ENCODE results near the gene XRCC3.

XRCC3 gene

GRCh38 chr14:103726474-103726873, 11.2 kb upstream of the XRCC3 start:
- no peak for DNase-seq (ENCODE audit: low read depth in 2 of 2)

GRCh38 chr14:103725739-103726395, 10.6 kb upstream of the XRCC3 start:
- DNase-seq (ENCODE audit: low read depth in 2 of 2), result no peak

- DNase-seq (ENCODE audit: low read depth in 2 of 2), result no peak
These were observed 9.9 kb upstream of the XRCC3 start for GRCh38 chr14:103725001-103725682.

GRCh38 chr14:103724116-103724515, 8.9 kb upstream of the XRCC3 start:
- DNase-seq (ENCODE audit: low read depth in 2 of 2), result no peak

GRCh38 chr14:103723748-103724081, 8.5 kb upstream of the XRCC3 start:
- no peak for DNase-seq (ENCODE audit: low read depth in 2 of 2)

- no peak for DNase-seq (ENCODE audit: low read depth in 2 of 2)
These were observed 6.3 kb upstream of the XRCC3 start for GRCh38 chr14:103721334-103722120.

GRCh38 chr14:103719751-103720150, 4.5 kb upstream of the XRCC3 start:
- DNase-seq (ENCODE audit: low read depth in 2 of 2), result no peak

- no peak for DNase-seq (ENCODE audit: low read depth in 2 of 2)
These were observed 3.3 kb upstream of the XRCC3 start for GRCh38 chr14:103718572-103718971.

GRCh38 chr14:103716899-103717411, 1.7 kb upstream of the XRCC3 start:
- no peak for DNase-seq (ENCODE audit: low read depth in 2 of 2)

GRCh38 chr14:103716091-103716801, 995 bp upstream of the XRCC3 start:
- DNase-seq (ENCODE audit: low read depth in 2 of 2), result no peak

- DNase-seq (ENCODE audit: low read depth in 2 of 2), result no peak
These were observed 1.1 kb downstream of the XRCC3 start for GRCh38 chr14:103714063-103714724.

- no peak for DNase-seq (ENCODE audit: low read depth in 2 of 2)
These were observed 1.8 kb downstream of the XRCC3 start for GRCh38 chr14:103713304-103714062.

GRCh38 chr14:103712633-103713247, 2.5 kb downstream of the XRCC3 start:
- no peak for DNase-seq (ENCODE audit: low read depth in 2 of 2)

- no peak for DNase-seq (ENCODE audit: low read depth in 2 of 2)
These were observed 3.5 kb downstream of the XRCC3 start for GRCh38 chr14:103711516-103712431.

- no peak for DNase-seq (ENCODE audit: low read depth in 2 of 2)
These were observed 4.4 kb downstream of the XRCC3 start for GRCh38 chr14:103710771-103711377.

- DNase-seq (ENCODE audit: low read depth in 2 of 2), result no peak
These were observed 5.4 kb downstream of the XRCC3 start for GRCh38 chr14:103709814-103710213.

- DNase-seq (ENCODE audit: low read depth in 2 of 2), result no peak
These were observed 6.5 kb downstream of the XRCC3 start for GRCh38 chr14:103708750-103709187.

GRCh38 chr14:103707329-103708263, 7.7 kb downstream of the XRCC3 start:
- no peak for DNase-seq (ENCODE audit: low read depth in 2 of 2)
